Measurements from ENCODE around the gene PKD1L1.

The PKD1L1 gene

DNA sequence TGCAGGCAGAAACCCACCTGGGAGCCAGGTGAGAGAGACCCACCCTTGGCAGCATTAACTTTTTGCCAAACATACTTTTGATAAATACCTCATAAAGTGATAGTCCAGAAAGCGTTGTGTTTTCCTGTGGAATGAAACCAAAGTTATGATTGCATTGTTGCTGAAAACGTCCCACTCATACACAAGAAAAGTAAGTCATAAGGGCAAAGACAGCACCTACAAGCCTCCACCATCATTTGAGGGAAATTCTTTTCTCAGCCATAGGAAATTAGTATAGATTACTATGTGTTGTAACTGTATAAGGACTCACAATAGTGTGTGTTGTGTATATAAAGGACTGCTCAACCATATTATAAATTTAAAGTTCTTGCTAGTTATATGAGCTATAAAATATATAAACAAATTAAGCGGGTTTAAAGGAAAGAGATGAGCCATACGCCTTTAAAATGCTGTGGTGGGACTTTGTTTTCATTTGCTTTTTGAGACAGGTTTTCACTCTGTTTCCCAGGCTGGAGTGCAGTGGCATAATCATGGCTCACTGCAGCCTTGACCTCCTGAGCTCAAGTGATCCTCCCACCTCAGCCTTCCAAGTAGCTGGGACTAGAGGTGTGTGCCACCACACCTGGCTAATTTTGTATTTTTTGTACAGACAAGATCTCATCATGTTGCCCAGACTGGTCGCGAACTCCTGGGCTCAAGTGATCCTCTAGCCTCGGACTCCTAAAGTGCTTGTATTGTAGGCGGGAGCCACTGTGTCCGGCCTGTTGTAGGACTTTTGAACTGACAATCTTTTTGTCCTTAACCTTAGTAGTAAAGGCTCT, 160.8 kb downstream of the PKD1L1 start:
- DNase-seq: no peak

DNA sequence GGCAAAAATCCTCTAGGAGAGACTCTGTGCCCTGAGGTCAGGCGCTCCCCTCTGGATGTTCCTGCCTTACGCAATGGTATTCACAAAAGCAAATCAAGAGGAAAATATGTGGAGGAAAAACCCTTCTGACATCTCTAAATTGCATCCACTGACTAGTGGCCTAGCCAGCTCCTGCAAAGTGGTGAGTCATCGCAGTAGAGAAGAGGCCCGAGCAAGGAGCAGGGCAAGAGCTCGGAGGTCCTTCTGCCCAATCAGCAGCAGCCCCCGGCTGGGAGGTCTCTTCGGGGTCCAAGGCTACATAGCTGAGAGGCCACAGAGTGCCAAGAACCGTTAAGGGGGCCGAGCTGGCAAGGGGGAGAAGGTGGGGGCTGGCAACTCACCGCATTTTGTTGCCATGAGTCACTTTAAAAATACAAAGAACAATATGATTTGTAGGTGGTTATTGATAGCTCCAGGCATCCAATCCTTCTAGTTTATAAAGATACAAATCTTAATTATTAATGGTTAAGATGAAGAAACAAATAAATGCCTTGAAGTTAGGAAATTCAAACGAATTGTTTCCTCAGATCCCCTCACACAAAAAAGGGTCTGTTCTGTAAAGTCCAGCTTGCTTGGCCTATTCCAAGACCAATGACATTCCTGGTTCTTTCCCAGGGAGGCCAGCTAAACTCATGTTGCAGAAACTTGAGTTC, 161.6 kb downstream of the PKD1L1 start:
- DNase-seq: no peak

DNA sequence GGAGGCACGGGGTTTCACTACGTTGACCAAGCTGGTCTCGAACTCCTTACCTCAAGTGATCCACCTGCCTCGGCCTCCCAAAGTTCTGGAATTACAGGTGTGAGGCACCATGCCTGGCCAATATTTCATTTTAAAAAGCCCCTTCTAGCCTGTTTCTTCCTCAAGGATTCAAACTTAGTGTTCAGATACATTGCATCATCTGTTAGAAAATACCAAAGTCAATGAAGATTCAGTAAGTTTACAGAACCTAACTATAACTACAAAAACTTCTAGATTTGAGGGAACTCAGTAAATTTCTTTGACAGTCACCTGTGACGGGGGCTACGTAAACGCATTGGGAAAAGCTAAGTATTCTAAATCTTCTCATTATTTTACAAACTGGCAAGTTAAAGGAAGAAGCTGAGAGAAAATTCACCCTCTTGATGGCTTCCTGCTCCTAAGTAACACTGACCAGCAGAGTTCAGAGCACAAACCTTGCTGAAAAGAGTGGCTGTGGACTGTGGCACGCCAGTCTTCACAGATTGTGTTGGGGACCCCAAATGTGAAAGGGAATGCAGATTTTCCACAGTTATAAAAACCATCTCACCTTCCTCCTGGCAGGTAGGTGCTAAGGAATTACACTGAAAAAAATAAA, 162.2 kb downstream of the PKD1L1 start:
- DNase-seq: no peak

DNA sequence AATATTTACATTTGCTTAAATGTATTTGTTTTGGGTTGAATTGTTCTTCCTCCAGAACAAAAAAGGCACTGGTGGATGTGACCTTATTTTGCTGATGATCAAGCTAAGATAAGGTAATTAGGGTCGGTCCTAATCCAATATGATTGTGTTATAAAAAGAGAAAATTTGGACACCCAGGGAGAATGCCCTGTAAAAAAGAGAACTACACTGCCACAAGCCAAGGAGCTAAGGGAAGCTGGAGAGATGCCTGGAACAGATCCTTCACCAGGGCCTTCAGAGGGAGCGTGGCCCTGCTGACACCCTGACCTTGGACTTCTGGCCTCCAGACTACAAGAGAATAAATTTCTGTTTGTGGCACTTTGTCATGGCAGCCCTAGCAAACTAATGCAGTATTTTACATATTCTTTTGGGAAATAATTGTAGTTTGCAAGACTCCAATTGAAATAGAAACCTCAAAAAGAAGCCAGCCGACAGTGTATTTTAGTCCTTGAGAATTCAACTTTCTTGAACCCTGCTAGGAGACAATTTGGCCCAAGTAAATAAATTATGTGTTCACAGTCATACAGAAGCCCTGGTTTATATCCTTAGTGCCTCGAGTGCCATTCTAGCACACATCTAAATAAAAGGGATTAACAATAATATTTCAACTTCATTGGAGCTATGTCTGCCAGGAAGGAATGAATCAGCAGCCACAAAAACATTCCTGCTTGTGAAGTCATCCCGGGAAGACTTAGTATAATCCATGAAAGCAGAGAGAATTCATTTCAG, 164.6 kb downstream of the PKD1L1 start:
- DNase-seq: no peak

DNA sequence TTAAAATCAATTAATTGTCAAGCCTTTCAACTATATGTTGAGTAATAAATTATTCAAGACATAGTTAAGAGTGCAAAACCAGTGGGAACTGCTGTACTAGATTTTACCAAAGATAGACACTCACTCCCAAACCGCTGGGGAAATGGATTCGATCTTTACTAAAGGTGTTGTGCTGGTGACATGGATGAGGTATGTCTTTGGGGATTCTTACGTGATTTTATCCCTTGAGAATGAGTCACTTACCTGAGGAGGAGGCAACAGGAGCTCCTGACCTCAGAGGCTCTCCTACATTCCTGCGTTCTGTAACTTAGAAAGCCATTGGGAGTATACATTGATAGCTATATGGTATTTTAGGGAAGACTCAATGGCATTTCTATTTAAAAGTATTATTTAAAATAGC, 165.5 kb downstream of the PKD1L1 start:
- DNase-seq: no peak

DNA sequence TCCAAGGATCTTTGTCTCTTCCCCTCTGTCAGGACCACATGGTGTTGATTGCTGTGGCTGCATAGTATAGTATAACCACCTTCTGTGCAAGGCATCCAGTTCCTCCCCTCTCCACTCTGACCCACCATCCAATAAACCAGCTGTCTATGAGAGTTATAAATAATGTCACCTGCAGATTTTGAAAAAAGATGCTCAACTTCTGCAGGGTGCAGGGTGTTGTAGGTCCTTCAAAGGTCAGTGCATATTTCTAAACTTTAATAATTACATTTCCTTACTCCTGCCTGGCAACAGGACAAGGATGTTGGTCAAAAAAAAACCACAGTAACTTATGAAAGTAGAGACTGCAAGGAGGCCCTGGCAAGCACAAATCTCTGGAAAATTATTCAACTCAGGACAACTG, 166.2 kb downstream of the PKD1L1 start:
- DNase-seq: no peak

DNA sequence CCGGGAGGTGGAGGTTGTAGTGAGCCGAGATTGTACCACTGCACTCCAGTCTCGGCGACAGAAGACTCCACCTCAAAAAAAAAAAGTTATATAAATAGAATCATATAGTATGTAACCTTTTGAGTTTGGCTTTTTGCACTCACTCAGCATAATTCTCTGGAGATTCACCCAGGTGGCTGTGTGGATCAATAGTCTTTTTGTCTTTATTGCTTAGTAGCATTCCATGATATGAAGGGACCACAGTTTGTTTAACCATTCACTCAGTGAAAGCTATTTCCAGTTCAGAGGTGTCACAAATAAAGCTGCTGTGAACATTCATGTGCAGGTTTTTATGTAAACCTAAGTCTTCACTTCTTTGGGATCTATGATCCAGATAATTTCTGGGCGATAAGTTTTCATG, 167.7 kb downstream of the PKD1L1 start:
- no peak for DNase-seq

DNA sequence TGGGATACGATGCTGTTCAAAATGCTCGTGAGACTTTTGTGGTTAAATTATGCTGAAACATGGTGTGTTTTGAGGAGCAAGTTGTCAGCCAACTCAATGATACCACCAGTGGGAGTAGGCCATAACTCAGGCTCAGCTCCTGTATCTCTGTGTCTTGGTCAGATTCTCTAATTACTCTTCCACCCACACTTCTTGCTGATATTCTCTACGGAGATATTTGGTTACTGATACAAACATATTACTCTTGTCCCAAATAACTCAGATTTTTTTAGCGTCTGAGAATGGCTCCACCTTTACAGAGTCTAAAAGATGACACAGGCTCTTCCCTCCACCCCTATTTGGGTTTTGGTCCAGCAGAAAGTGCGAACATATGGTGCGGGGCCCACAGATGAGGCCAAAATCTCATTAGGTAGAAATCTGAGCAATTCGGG, 168.9 kb downstream of the PKD1L1 start:
- DNase-seq: no peak

DNA sequence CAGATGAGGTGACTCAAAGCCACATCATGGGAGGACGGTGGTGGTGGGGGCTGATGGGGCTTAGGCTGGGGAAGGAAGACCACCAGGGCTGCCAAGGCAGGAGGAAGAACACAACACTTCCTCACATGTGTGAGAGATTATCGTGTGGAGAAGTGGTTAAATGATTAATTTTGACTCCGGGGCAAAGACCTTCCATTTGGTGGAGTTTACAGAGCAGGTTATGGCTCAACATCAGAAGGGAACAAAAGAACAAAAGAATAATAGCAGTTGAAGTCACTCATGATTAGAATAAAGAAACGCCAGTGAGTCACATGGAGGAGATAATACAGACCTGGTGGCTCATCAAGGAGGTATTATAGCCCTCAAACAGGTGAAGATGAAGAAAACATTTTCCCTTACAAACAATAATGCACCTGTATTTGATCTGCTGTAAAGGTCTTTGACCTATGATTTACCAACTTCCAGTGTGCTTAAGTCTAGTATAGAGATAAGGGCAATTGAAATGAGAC, 170.1 kb downstream of the PKD1L1 start:
- no peak for DNase-seq

DNA sequence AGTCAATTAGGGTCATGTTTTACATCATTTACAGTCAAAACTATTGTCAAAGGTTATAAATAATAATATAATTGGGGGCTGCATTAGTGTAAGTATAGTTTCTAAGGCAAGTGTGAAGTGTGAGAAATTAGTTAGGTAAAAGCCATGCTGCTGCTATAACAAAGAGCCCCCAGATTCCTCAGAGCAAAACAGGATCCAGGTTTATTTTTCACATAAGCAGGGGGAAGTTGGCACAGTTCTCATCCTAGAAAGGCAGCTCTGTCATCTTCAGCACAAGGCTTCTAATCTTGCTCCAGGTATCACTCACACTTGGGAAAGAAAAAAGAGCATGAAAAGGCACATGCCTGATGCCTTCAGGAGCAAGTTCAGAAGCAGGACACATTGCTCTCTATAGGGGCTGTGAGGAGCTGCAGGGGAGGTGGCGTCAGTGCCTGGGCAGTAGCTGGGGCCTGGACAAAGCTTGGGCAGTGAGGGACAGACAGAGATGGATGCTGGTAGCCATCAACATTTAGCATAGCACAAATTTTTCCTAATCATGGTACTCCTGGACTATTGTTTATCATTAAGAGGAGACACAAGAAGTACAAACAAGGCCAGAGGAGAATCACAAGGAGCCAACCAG, 170.6 kb downstream of the PKD1L1 start:
- DNase-seq: no peak

DNA sequence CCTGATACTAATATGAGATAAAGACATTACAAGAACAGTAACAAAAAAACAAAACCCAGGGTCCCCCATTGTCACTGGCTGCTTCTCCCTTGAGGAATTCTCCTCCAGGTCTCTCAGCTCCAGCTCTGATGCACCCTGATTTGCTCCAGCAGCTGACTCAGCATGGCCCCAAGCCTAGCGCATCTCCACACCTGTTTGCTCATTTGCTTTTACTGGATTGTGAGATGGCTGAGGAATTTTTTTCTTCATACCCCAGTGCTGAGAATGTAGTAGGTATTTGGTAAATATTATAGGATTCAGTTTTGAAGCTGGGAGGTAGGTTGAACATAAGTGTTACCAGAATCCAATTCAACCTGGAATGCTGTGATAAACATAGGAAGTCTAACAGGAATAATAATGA, 171.9 kb downstream of the PKD1L1 start:
- DNase-seq: no peak

DNA sequence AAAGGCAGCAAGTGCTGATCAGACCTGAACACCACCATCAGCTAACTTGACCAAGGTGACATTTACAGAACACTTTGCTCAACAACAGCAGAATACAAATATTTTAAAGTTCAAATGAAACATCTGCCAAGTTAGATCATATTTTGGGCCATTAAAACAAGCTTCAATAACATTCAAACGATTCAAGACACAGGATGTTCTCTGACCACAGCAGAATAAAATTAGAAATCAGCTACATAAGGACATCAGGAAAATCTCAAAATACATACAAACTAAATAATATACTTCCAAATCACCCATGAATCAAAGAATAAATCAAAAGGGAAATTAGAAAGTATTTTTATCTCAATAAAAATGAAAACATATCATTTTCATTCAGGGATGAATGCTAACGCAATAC, 173.0 kb downstream of the PKD1L1 start:
- DNase-seq: no peak

DNA sequence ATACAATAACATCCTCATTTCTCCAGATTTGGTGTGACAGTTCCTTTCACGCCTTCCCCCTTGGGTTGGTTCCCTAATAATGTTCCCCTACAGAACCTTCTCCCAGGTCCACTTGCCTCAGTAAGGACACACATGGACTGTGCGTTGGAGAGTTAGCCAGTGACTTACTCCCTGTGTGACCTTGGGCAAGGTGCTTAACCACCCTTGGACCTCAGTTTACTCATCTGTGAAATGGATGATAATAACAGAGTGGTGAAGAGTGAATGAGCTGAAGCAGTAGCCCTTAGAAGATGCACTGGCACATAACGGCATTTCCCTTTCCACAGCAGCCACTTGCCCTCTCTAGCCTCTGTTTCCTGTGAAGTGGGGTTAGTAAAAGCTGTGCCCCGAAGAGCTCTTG, 175.8 kb downstream of the PKD1L1 start:
- DNase-seq: no peak

DNA sequence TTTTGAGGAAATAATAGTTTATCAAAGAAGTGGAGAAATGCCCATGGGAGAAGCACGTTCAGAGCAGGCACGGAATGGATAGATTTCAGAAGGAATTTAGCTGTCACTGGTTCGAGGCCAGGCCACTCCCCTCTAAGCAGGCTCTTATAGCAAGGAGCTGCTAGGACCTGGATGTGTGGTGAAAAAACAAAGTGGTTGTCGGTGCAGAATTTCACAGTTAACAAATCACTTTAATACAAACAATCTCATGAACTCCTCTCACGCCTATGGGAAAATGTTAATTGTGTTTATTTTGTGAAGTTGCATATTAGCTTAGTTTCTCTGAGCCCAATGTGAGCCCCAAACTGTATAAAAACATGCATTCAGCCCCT, 176.3 kb downstream of the PKD1L1 start:
- no peak for DNase-seq

DNA sequence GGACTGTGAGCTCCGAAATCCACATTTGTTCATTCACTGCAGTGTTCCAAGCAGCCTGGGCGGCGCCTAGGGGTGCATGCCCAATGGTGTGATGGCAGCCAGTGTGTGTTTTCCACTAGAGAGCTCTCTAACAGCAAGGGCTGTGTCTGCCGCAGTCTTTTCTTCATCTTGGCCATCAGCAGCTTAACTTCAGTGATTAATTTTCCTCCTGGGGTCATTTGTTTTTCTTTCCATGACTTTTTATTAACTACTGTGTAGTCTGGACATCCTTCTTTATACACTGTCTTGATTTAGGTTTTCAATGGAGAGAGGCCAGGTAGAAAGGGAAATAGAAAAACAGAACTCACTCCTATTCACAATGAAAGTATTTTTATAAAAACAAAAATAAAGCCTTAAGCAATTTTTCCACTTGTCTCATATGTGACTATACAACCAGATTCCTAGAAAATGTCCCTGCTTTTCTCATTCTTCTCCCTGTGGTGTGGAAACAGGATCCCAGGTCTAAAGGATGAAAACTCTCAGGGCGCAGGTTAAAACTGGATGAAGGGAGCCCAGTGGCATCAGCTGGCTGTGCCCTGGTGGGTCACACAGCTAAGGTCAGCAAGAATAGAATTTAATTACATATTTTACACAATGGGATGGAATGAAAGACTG, 176.8 kb downstream of the PKD1L1 start:
- no peak for DNase-seq

DNA sequence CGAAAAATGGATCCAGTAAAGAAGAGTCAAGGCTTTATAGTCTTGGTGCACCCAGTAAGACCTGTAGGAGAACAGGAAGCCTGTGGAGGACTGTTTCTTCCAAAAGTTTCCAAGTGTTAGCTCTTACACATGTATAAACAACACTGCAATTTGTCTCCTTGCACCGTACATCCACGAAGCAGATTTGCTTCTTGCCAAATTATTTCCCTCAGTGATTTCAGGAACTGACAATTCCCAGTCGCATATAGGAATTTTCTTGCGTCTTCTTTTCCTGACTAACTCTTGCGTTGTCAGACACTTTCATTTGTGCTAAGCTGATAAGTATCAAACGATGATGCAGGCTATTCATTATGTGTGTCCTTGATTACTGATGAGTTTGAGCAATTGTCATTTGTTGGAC, 182.1 kb downstream of the PKD1L1 start:
- DNase-seq: no peak

DNA sequence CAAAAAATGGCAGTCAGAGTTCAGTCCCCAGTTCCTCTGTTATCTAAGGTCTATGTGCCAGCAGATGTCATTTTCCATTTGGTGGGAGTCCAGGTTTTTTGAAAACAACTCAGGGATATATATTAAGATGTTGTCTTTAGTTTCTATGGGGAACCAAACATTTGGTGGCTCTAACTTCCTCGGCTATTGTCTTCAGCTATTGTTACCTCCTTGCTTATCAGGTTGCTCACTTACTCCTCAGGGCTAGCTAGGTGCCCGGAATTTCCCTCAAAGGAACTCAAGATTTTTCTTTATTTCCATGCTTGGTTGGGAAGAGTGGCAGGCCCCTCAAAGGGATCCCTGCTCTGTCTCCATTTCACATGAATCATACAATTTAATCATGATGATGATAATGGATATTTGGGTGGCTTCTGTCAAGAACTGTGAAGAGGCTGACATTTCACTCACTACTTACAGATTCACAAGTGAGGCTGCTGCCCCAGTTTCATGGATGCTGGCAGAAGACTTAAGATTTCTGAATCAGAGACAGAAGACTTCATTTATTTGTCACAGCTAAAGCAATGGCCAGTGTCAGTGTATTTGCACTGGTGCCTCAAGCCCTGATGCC, 182.8 kb downstream of the PKD1L1 start:
- no peak for DNase-seq

DNA sequence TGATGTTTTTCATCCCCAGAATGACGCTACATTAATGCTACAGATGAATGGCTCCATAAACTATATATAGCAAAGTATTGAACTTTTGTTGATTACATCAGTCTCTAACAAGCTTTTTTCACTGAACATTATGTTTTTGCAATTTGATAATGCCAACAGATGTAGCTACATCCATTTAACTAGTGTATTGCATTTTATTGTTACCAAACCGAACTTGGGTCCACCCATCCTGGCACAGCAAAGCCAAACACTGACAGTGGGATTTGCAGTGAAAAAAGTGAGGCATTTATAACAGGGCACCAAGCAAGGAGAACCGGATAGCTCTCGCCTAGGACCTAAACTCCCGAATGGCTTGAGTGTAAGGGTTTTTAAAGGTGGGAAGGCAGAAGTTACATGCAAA, 183.5 kb downstream of the PKD1L1 start:
- no peak for DNase-seq

DNA sequence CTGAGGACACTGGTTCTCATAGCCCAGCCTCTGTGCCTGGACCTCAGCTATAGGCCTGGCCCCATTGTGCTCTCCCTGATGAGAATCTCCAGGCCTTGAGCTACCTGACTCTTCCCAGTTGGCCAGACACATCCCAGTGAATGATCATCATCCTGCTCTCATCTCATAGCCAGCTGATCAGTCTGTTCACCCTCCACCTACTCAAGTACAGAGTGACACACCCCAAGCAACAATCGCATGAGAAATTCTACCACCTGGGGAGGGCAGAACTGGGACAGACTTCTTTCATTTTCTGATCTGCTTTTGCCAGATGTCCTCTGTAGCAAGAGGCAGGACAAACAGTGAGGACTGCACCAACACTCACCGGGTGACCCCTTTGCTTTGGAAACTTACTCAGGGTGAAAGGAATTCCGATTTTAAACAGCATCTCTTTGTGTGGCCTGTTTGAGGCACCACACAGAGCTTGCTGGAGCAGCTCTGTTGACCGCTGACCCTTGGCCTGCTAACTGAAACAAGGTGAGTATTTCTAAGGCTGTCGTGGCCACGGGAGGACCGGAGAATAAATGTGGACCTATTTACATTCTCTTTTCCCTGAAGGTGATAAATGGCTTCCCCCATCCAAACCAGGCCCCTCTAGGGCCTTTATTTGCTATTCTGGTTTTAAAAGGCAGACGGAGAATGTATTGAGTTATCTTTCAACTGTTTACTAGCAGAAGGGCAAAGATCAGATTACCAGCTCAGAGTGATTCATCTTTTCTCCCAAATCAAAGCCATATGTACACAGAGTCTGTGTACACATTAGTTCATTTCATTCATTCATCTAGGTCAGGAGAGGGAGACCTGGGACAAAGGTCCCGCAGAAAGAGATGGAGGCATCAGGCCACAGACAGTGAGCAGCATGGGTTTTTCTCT, 184.9 kb downstream of the PKD1L1 start:
- DNase-seq: no peak

DNA sequence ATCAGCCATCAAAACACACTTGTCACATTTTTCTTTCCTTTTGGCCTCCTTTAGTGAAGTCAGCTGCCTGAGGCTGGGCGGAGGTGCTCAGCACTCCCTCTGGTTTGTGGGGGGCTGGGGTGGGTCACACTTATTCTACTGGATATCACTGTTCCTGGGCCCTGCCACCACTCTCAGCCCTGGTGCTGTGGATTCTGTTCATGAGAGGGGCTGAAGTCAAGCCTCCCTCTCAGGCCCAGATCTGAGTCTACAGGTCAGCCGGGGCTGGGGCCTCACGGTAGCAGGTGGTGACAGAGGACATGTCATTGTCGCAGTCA, 185.6 kb downstream of the PKD1L1 start:
- DNase-seq: no peak

DNA sequence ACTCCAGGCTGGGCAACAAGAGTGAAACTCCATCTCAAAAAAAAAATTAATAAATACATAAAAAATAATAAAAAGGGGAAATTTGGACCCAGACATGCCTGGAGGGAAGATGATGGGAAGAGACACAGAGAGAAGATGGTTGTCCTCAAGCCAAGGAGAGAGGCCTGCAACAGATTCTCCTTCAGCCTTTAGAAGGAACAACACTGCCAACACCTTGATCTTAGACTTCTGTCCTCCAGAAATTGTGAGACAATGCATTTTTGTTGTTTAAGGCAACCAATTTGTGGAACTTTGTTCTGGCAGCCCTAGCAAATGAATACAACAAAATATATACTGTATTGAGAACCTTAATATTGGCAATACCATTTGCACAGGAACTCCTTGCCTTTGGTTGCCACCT, 186.1 kb downstream of the PKD1L1 start:
- no peak for DNase-seq

Data from NCI-H526 (cell line).